Vagina (tissue), 2 donors: ENCODE measurements around the gene NALCN. TPM values are rescaled to one million over a fixed set of nuclear protein-coding genes. Genes with fewer than 3 reads are reported as not detected.

ENCODE experiments used
- DNase-seq, 2 donors: peaks; one replicate each; pipeline ENCODE4 v3.0.0-alpha.2; 2017; ENCODE audit errors: extremely low spot score in 2 of 2
- H3K27ac ChIP-seq: fragments of 200-600 bp; sonication (generic); one replicate; pipeline ENCODE4 v1.5.1; 2019
- H3K27me3 ChIP-seq: fragments of 200-600 bp; sonication (generic); one replicate; pipeline ENCODE4 v1.5.1; 2019
- H3K36me3 ChIP-seq, 2 donors: fragments of 200-600 bp; sonication (generic); one replicate each; pipeline ENCODE4 v1.5.1; 2017 to 2019
- H3K4me1 ChIP-seq: fragments of 200-600 bp; sonication (generic); one replicate; pipeline ENCODE4 v1.5.1; 2019
- H3K4me3 ChIP-seq, 2 donors: fragments of 200-600 bp; sonication (generic); 1 replicate in 1 of 2; 2 replicates in 1 of 2; pipeline ENCODE4 v1.5.1; 2016 to 2019
- H3K9me3 ChIP-seq: fragments of 200-600 bp; sonication (generic); one replicate; pipeline ENCODE4 v1.5.1; 2019
- CTCF ChIP-seq, 3 experiments: fragments of 450-650 bp in 2 of 3; fragments of 200-600 bp in 1 of 3; sonication (generic) in 1 of 3; IDR thresholded peaks; one replicate each; pipeline ENCODE4 v1.5.1; 2017 to 2019; ENCODE audit warnings: antibody characterized with exemption in 3 of 3, mild to moderate bottlenecking in 2 of 3, moderate library complexity in 2 of 3
- POLR2A ChIP-seq, 2 donors: fragments of 450-650 bp; IDR thresholded peaks; one replicate each; pipeline ENCODE4 v1.6.1; 2017; ENCODE audit warnings: antibody characterized with exemption in 2 of 2, mild to moderate bottlenecking in 2 of 2, moderate library complexity in 2 of 2
- POLR2AphosphoS5 ChIP-seq, 2 donors: sonication (generic); formaldehyde crosslinking; IDR thresholded peaks; one replicate each; pipeline ENCODE4 v1.9.0; 2017; ENCODE audit warnings: antibody characterized with exemption in 2 of 2, mild to moderate bottlenecking in 2 of 2, low read depth in 1 of 2; ENCODE audit not compliant: insufficient read depth in 1 of 2
- intact Hi-C: fragments of 100-400 bp; cut with DNase I; formaldehyde crosslinking; loops from one replicate; pipeline ENCODE4 v1.15.1; 2023
- total RNA-seq: library from RNA; depleted of rRNA; stranded (reverse); fragments of >200 nt; gene quantifications from one replicate; pipeline ENCODE4 v1.2.3, GENCODE V29; 2016

Gene NALCN
- total RNA-seq, 1 donor from 2014 or later: 1.7 TPM

GRCh38 chr13:101109005-101109404, 307.3 kb downstream of the NALCN start:
- H3K4me1 ChIP-seq: no peaks in the 10 kb centered on the region
- H3K4me3 ChIP-seq: no peak overlapping the region
- intact Hi-C loops: no loop called here
- no peaks in the 10 kb centered on the region for H3K27me3 ChIP-seq
- DNase-seq: no peak
- H3K9me3 ChIP-seq: no peaks in the 10 kb centered on the region
- no peaks in the 10 kb centered on the region for H3K36me3 ChIP-seq
- H3K27ac ChIP-seq: no peak overlapping the region
- TF ChIP-seq POLR2AphosphoS5 (IDR thresholded peaks at IDR 0.05; ENCODE audit: insufficient read depth in 1 of 2, low read depth in 1 of 2) (no peak), POLR2A (IDR thresholded peaks at IDR 0.05) (no peak), CTCF (IDR thresholded peaks at IDR 0.05) (no peak)

GRCh38 chr13:101098873-101099272, 317.4 kb downstream of the NALCN start:
- DNase-seq: no peak
- intact Hi-C loops: no loop called here
- Histone ChIP-seq H3K36me3 (no peaks in the 10 kb centered on the region), H3K4me1 (no peaks in the 10 kb centered on the region), H3K27ac (no peak overlapping the region), H3K27me3 (no peaks in the 10 kb centered on the region), H3K9me3 (no peaks in the 10 kb centered on the region), H3K4me3 (no peak overlapping the region)
- TF ChIP-seq CTCF (IDR thresholded peaks at IDR 0.05): no peak
- no peak for TF ChIP-seq POLR2A (IDR thresholded peaks at IDR 0.05)
- TF ChIP-seq POLR2AphosphoS5 (IDR thresholded peaks at IDR 0.05; ENCODE audit: insufficient read depth in 1 of 2, low read depth in 1 of 2): no peak

- no peaks in the 10 kb centered on the region for H3K9me3 ChIP-seq
- intact Hi-C loops: no loop called here
- no peak overlapping the region for H3K4me3 ChIP-seq
- no peak overlapping the region for H3K27ac ChIP-seq
- H3K36me3 ChIP-seq: no peaks in the 10 kb centered on the region
- no peaks in the 10 kb centered on the region for H3K27me3 ChIP-seq
- no peaks in the 10 kb centered on the region for H3K4me1 ChIP-seq
- no peak for DNase-seq
- TF ChIP-seq CTCF (IDR thresholded peaks at IDR 0.05): no peak
- no peak for TF ChIP-seq POLR2A (IDR thresholded peaks at IDR 0.05)
- no peak for TF ChIP-seq POLR2AphosphoS5 (IDR thresholded peaks at IDR 0.05; ENCODE audit: insufficient read depth in 1 of 2, low read depth in 1 of 2)
Measured at GRCh38 chr13:101092985-101093384, 323.3 kb downstream of the NALCN start.

- intact Hi-C loops: no loop called here
- H3K27me3 ChIP-seq: no peaks in the 10 kb centered on the region
- DNase-seq: no peak
- H3K9me3 ChIP-seq: no peaks in the 10 kb centered on the region
- no peaks in the 10 kb centered on the region for H3K4me1 ChIP-seq
- H3K36me3 ChIP-seq: no peaks in the 10 kb centered on the region
- TF ChIP-seq POLR2AphosphoS5 (IDR thresholded peaks at IDR 0.05; ENCODE audit: insufficient read depth in 1 of 2, low read depth in 1 of 2) (no peak), CTCF (IDR thresholded peaks at IDR 0.05) (no peak), POLR2A (IDR thresholded peaks at IDR 0.05) (no peak)
- no peak overlapping the region for H3K27ac ChIP-seq
- no peak overlapping the region for H3K4me3 ChIP-seq
Measured at GRCh38 chr13:101090287-101090686, 326.0 kb downstream of the NALCN start.

- Histone ChIP-seq H3K9me3 (no peaks in the 10 kb centered on the region), H3K36me3 (no peaks in the 10 kb centered on the region), H3K4me3 (no peak overlapping the region), H3K27ac (no peak overlapping the region), H3K27me3 (no peaks in the 10 kb centered on the region), H3K4me1 (no peaks in the 10 kb centered on the region)
- intact Hi-C loops: no loop called here
- TF ChIP-seq POLR2AphosphoS5 (IDR thresholded peaks at IDR 0.05; ENCODE audit: insufficient read depth in 1 of 2, low read depth in 1 of 2) (no peak), CTCF (IDR thresholded peaks at IDR 0.05) (no peak), POLR2A (IDR thresholded peaks at IDR 0.05) (no peak)
- no peak for DNase-seq
Measured at GRCh38 chr13:101085551-101085950, 330.8 kb downstream of the NALCN start.
